PFSK-1 (cell line): ENCODE measurements around the gene SEC61G.

Experiments
- REST ChIP-seq, 2 experiments: IDR thresholded peaks; 2 replicates each; pipeline versions ENCODE4 v1.6.1 to v1.8.0; 2011 to 2012; ENCODE audit warnings: low read depth in 2 of 2, low read length in 2 of 2, control low read depth in 1 of 2, inconsistent platforms in 1 of 2, mild to moderate bottlenecking in 1 of 2, moderate library complexity in 1 of 2; ENCODE audit not compliant: insufficient read depth in 1 of 2
- TAF1 ChIP-seq: IDR thresholded peaks from 2 replicates; pipeline ENCODE4 v1.6.1; 2012; ENCODE audit warnings: low read length, control low read depth, borderline replicate concordance; ENCODE audit not compliant: insufficient read depth

- no peak for TF ChIP-seq TAF1
- no peak for TF ChIP-seq REST (IDR thresholded peaks at IDR 0.05; ENCODE audit: insufficient read depth in 1 of 2, low read depth in 2 of 2, low read length in 2 of 2)
Measured at GRCh38 chr7:54783952-54784351, 24.9 kb upstream of the SEC61G start.
